Stimulated activated naive CD4-positive, alpha-beta T cell treated with Interleukin-2 at 50 U/mL for 16 hours (primary cell): ENCODE measurements around the gene RBBP8NL.

ENCODE experiments used
- DNase-seq: peaks from one replicate; lab custom pipeline; 2025; lab: John Stamatoyannopoulos, UW

RBBP8NL gene

GRCh38 chr20:62407221-62407992 is 19.9 kb downstream of the RBBP8NL start, which contains the start of gene CABLES2:
Gene CABLES2, minus strand, starts transcription at chr20:62407285. Its CDS starts 9 bp downstream, at chr20:62407276.
- DNase-seq, result peak; percentile 89

GRCh38 chr20:62406635-62407176 is 20.6 kb downstream of the RBBP8NL start:
- DNase-seq, result no peak

- no peak for DNase-seq
Observed at GRCh38 chr20:62405981-62406513, 21.3 kb downstream of the RBBP8NL start.

GRCh38 chr20:62405108-62405980 is 22.0 kb downstream of the RBBP8NL start:
- DNase-seq, result no peak

DNA sequence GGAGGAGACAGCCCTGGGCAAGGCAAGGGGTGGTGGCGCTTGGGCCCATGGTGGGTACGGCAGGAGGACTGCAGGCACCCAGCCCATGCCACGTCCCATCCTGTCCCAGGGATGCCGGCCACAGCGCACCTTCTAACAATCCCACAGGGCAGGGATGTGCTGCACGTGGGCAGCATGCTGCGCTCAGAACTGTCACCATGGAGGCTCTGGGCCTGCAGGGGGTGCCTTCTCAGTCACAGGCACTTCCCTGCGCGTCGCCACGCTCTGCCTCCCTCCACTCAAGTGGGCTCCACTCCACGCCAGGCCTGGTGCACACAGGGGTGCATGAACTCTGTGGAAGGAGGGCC is 22.6 kb downstream of the RBBP8NL start:
- no peak for DNase-seq

DNA sequence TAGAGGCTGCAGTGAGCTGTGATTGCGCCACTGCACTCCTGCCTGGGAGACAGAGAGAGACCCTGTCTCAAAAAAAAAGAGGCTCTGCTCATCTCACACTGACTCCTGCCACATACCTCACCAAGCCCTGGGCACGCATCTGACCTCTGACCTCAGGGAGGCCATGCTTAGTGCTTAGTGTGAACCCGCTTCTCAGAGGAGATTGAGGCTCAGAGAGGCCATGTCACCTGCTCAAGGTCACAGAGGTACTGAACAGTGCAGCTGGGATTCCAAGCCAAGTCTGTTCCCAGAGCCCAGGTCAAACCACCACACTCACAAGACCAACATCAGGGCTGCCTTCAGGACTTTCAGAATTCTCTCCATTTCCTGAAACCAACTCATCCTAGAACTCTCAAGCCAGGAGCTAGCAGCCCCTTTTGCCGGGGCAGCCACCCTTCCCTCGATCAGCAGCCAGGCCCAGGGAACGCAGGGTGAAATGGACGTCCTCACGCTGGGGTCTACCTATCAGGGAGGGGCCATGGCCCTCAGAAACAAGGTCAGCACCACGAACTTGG is 23.1 kb downstream of the RBBP8NL start:
- no peak for DNase-seq

DNA sequence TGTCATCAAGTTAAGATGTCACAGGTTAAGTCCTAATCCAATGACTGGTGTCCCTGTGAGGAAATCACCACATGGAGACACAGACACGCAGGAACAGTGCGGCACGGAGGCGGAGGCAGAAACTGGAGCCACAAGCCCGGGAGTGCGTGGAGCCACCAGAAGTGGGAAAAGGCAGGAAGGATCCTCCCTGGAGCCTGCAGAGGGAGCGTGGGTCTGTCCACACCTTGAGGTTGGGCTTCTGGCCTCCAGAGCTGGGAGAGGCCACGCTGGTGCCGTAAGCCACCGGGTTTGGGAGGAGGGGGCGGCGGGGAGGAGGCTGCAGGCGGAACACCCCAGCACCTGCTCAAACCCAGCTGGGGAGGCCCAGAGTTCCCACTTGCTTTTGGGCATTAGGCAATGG is 24.0 kb downstream of the RBBP8NL start:
- DNase-seq, result no peak

DNA sequence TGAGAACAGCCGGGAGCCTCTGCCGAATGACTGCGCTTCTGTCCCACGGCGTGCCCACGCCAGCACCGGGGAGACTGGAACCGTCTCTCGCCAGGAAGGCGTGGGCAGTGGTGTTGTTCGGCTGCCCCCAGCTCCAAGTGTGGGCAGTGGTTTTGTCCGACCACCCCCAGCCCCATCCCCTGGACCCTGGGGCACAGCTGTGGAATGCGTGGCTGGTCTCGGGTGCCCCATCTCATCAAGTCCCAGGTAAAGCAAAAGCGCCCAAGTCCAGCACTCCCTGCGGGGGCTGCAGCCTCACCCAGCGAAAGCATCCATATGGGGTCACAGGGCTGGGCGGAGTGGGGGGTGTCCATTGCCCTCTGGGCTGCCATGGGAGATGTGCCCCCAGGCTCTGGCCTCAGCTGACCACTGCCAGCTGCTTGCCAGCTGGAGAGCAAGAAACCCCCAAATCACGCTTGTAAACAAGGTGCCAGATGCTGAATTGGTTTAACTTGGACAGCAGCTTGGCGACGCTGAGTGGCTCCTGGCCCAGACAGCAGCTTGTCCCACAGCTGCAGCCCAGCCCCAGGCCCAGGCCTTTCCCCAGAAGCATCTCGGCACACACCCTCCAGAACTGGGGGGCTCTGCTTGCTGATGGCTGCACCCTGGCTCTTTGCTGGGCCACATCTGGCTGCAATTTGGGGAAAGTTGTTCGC is 24.7 kb downstream of the RBBP8NL start:
- DNase-seq, result no peak

- DNase-seq, result no peak
Observed at GRCh38 chr20:62401331-62401779, 26.0 kb downstream of the RBBP8NL start.

DNA sequence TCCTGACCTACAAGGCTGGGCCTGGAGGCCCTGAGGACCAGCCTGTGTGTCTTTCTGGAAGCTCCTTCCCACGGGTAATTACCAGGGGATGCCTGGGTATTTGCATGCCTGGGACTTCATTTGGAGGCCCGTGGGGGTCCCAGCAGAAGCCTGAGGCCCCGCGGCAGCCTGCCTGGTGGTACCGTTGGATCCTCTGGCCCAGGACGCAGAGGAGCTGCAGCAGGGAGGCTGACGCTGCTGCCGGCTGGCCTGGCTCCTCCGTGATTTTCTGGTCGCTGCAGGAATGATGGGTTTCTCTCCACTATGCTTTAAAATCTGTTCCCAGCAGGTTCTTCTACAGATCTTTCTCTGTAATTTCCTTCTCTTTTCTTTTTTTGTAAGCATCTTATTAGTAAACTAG is 26.8 kb downstream of the RBBP8NL start:
- DNase-seq, result no peak

- no peak for DNase-seq
Observed at GRCh38 chr20:62400021-62400420, 27.3 kb downstream of the RBBP8NL start.

DNA sequence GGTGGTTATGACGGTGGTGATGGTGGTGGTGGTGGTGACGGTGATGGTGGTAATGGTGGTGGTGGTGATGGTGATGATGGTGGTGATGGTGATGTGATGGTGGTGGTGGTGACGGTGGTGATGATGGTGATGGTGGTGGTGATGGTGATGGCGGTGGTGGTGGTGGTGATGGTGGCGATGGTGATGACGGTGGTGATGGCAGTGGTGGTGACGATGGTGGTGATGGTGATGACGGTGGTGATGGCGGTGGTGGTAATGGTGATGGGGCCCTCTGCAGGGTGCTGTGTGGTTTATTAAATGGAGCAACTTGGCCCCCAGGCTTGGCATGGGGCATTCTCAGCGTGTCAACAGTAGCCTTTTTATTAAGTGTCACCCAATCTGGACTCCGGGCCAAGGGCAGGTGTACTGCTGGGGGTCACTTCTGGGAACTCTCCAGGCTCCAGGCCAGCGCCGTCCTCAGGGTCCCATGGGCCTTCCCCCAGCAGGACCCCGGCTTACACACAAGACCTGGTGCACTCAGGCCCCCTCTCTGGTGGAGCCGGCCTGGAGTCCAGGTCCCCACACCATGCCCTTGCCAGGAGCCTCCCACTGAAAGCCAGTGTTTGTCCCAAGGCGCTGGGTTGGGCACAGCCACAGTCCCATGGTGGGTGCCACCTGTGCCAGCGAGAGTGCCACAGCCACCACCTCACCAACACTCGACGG is 29.1 kb downstream of the RBBP8NL start:
- no peak for DNase-seq

GRCh38 chr20:62396367-62397239 is 30.7 kb downstream of the RBBP8NL start:
- DNase-seq, result no peak

DNA sequence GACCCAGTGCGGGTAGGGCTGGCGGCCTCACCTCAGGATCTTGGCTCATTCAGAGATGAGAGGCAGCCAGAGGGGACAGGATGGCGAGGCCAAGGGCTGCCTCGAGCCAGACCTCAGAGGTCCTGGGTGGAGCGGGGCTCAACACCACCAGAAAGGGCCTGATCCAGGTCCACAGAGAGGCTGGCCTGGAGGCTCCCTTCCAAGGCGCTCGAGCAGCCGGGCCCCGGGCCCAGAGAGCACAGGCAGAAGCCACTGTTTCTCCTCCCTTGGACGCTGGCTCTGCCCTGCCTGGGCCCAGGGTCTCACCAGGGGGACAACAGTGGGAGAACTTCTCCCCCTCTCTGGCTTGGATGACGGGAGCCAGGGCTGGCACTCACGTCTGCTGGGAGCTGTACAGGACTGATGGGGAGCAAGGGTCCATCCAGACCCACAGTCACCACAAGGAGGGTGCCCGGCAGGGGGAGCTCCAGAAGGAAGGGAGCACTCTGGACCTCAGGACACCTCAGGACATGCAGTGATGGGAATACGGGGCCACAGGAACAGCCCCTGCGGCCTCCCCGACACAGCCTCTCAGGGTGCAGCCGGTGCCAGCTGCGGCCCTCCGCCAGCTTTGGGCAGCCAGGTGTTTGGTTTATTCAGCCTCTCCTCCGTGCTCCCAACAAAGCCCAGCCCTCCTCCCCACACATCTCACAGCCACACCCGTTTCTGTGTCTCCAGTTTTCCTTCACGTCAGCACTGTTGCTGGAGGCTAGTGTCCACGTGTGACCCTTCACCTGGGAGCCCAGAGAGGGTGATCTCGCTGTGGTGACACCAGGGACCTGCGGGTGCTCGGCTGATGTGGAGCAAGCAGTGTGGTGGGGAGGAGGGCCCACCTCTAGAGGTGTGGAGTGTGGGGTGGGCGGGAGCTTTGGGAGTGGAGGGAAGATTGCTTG is 31.8 kb downstream of the RBBP8NL start:
- no peak for DNase-seq

- no peak for DNase-seq
Observed at GRCh38 chr20:62394248-62395245, 32.8 kb downstream of the RBBP8NL start.

- no peak for DNase-seq
Observed at GRCh38 chr20:62393830-62394229, 33.5 kb downstream of the RBBP8NL start.

- DNase-seq, result no peak
Observed at GRCh38 chr20:62393335-62393665, 34.0 kb downstream of the RBBP8NL start.
